ENCODE data around the gene STX17.
"Not testable (repeated sequence)": the region's sequence is repeated elsewhere in the genome, so short reads cannot be mapped to it uniquely, and the experiment has no call there.

Gene STX17

DNA sequence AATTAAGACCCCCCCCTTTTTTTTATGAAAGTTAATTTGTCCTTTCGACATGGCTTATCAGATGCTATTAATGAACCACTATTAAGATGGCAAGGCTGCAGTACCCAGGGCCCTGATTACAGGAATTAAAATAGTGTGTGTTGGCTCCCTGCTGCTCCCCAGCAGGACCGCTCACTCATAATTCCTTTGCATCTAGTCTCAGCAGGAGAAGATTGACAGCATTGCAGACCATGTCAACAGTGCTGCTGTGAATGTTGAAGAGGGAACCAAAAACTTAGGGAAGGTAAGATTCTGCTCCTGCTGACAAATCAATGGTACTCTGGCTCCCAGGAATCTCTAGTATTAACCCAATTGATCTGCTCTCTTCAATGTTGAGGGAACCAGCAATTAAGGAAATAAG is 61.0 kb downstream of the STX17 start:
- no peak for DNase-seq (ENCODE audit: low read depth in 3 of 3)

DNA sequence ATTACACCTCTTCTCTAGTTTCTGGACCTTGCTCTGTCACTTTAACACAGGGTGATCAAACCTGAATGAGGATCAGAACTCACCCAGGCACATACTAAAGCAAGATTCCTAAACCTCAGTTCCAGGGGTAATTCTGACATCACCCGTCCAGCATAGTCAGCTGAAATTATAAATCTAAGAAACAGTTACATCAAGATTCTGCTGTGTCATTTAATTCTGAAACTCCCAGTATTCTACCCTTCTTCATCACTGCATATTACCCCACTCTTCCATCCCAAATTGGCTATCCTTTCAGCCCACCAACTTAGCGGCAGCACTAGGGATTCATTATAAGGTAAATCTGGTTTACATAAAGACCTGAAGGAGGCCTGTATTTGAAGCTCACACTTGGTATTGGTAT is 64.0 kb downstream of the STX17 start:
- DNase-seq (ENCODE audit: low read depth in 3 of 3), result no peak

- no peak for DNase-seq (ENCODE audit: low read depth in 3 of 3)
Measured at GRCh38 chr9:99971410-99971809, 65.0 kb downstream of the STX17 start.

- no peak for DNase-seq (ENCODE audit: low read depth in 3 of 3)
Measured at GRCh38 chr9:99973455-99973854, 67.0 kb downstream of the STX17 start.

- DNase-seq (ENCODE audit: low read depth in 3 of 3), result no peak
Measured at GRCh38 chr9:99977033-99977792, 70.8 kb downstream of the STX17 start.

- DNase-seq (ENCODE audit: low read depth in 3 of 3), result no peak
Measured at GRCh38 chr9:99978221-99978620, 71.8 kb downstream of the STX17 start.

GRCh38 chr9:99980598-99980997 is 74.1 kb downstream of the STX17 start:
- DNase-seq (ENCODE audit: low read depth in 3 of 3), result no peak

DNA sequence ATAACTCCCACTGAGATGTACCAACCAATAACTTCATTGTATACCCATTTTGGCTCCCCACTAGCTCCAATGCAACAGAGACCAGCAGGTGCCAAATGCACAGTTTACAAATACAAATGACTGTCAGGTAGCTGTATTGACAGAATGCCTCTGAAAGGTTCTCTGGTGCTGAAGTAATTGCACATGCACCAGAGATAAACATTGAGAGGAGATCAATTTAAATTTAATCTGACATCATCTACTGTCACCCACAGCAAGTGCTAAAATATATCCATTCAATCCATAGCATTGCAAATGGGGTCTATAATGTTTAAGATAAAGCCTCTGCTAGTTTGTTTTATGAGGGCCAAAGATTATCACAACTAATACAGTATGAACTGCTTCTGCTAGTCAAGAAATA is 80.2 kb downstream of the STX17 start:
- DNase-seq (ENCODE audit: low read depth in 3 of 3), result no peak

DNA sequence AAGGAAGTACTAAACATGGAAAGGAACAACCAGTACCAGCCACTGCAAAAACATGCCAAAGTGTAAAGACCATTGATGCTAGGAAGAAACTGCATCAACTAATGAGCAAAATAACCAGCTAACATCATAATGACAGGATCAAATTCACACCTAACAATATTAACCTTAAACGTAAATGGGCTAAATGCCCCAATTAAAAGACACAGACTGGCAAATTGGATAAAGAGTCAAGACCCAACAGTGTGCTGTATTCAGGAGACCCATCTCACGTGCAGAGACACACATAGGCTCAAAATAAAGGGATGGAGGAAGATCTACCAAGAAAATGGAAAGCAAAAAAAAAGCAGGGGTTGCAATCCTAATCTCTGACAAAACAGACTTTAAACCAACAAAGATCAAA is 84.1 kb downstream of the STX17 start:
- not testable (repeated sequence) for DNase-seq (ENCODE audit: low read depth in 3 of 3)

DNA sequence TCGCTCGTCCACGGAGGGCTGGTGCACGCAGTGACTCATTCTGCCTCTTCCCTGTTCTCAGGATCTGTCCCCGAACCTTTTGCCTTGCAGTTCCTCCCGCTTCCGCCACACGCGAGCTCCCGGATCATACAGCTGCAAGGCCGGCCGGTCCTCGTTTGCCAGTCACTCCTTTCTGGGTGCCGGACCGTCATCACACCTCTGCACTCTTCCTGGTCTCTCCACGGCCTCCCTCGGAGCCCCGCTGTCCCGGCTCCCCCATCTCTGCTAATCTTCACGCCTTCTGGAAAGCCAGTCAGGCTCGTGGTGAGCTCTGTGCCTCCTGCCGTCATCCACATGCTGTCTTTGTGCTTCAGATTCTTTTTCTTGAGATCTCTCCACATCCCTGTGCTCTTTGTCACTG is 91.8 kb downstream of the STX17 start:
- DNase-seq (ENCODE audit: low read depth in 3 of 3), result no peak

GRCh38 chr9:99998866-99999265 is 92.4 kb downstream of the STX17 start:
- DNase-seq (ENCODE audit: low read depth in 3 of 3), result no peak

DNA sequence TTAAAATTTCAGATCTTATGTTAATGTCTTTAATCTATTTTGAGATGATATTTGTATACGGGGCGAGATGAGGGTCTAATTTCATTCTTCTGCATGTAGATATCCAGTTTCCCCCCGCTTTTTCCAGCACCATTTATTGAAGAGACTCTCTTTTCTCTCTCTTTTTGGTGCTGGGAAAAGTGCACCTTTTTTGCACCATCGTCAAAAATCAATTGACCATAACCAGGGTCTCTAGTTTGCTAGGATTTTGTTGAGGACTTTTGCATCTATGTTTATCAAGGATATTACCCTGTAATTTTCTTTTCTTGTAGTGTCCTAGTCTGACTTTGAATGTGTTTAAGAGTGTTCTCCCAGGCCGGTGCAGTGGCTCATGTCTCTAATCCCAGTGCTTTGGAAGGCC is 93.3 kb downstream of the STX17 start:
- DNase-seq (ENCODE audit: low read depth in 3 of 3), result no peak

DNA sequence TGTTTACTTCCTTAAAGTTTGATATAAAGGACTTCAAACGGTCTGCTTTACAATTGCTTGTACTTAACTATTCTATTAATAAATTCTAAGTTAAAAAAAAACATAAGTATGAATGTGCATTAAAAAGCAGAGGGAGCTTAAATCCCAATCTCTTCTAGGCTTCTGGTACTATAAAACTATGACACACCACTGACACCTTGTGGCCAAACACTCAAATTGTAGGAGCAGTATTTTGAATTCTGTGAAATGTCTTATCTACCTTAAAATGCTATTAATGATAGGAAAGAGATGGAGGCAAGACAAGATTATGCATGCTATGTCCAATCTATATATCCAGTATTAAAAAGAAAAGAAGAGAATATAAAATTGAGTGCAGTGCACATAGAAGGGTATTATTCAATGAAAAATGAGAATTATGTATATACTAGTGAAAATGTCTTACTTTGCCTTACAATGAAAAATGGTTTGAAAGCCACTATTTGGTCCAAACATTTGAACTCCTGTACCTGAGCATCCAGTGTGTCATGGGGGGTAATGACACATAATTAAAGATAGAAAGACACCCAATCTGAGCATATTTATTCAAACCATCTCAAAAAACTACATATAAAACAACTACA is 104.7 kb downstream of the STX17 start:
- DNase-seq (ENCODE audit: low read depth in 3 of 3), result peak in 2 of 3 experiments; percentile 24 to 37

DNA sequence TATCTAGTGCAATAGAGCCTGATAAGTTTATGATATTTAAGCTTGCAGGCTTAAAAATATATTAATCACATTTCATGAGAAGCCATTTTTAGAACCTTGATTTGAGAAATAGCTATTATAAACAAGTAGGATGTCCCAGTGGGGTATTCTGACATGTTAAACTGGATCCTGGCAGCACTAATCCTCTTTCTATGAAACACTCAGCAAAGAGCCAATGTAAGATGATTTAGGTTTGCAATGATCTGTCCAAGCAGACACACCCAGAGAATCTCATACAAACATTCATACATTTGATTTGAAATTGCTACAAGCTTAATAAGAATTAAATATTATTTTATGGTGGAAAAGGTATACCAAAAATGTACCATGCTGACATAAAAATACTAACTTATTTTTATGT is 105.8 kb downstream of the STX17 start:
- DNase-seq (ENCODE audit: low read depth in 3 of 3), result no peak

DNA sequence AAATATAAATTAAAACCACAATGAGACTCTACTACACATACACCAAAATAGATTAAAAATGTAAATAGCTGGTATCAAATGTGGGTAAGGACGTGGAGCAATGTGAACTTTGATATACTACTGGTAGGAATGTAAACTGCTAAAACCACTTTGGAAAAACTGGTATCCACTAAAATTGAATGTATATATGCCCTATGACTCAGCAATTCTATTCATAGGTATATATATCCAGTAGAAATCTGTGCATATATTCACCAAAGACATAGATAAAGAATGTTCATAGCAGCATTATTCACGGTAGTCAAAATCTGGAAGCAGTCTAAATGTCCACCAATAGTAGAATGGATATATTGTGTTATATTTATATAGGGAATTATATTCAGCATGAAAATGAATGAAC is 107.1 kb downstream of the STX17 start:
- DNase-seq (ENCODE audit: low read depth in 3 of 3), result no peak

DNA sequence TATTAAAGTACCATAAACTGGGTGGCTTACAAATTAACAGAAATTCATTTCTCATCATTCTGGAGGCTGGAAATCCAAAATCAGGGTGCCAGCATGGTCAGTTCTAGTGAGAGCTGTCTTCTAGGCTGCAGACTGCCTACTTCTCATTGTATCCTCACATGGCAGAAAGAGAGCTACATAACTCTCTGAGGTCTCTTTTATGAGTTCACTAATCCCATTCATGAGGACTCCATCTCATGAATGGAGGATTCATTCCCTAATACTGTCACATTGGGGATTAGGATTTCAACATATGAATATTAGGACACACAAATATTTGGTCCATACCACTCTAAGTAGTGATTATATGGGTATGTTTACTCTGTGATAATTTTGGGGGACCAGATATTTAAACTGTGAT is 108.4 kb downstream of the STX17 start:
- no peak for DNase-seq (ENCODE audit: low read depth in 3 of 3)

DNA sequence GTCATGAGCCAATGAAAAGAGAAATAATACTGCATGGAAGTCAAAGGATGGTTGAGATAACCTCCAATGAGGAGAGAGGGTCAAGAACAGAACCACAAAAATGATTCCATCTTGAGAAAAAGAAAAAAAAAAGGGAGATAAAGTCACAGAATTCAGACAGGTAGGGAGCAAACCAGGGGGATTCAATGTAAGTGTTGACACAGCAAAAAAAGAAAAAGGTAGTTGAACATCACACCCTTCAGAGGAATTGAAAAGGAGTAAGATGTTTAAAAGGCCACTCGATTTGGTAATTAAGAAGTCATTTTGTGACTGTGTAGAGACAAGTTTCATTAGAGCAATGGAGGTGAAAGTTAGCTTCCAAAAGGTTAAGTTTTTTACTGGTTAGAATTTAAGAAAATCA is 113.1 kb downstream of the STX17 start:
- DNase-seq (ENCODE audit: low read depth in 3 of 3), result no peak
